GM12878 (cell line): Measurements from ENCODE around the gene NLGN4X. TPM values are rescaled to one million over a fixed set of nuclear protein-coding genes. Genes with fewer than 3 reads are reported as not detected.
A peak's percentile ranks its signal among the peaks of the same experiment; 100 is the strongest.

Experiments used
- ATAC-seq: fragments of 200-7000 bp; cut with Tn5 transposase; 3 replicates; pipeline ENCODE4 v1.9.1; 2020; ENCODE audit warnings: mild to moderate bottlenecking, moderate library complexity
- BruUV-seq: library from RNA; stranded (reverse); fragments of 400-500 nt; replicated peaks from 2 replicates; lab custom pipeline; 2021; lab: Mats Ljungman, UMichigan
- CTCF ChIA-PET: fragments of 300-600 bp; sonication (Branson Sonifier 250); formaldehyde crosslinking; extraction: SDS; loops from one replicate; lab custom pipeline; 2021; ENCODE audit warnings: inconsistent platforms; lab: Yijun Ruan, JAX
- POLR2A ChIA-PET: fragments of 350-600 bp; formaldehyde crosslinking; extraction: SDS; loops from one replicate; lab custom pipeline; 2021; ENCODE audit warnings: inconsistent platforms; lab: Charles Lee
- RAD21 ChIA-PET: fragments of 300-600 bp; sonication (Branson Sonifier 250); formaldehyde crosslinking; loops from one replicate; lab custom pipeline; 2023; ENCODE audit warnings: antibody characterized with exemption; ENCODE audit not compliant: unreplicated experiment; lab: Charles Lee
- SMC1A ChIA-PET: fragments of 300-600 bp; sonication (Branson Sonifier 250); formaldehyde crosslinking; loops from one replicate; lab custom pipeline; 2023; ENCODE audit not compliant: unreplicated experiment, uncharacterized antibody; lab: Charles Lee
- DNase-seq: peaks from one replicate; pipeline ENCODE4 v3.0.0-alpha.2; 2011; ENCODE audit warnings: low read depth, low spot score
- FAIRE-seq: peaks from 3 replicates; lab custom pipeline; 2011; peaks lifted over from hg19 to GRCh38; lab: Jason Lieb, UNC
- H2AFZ ChIP-seq: 2 replicates; pipeline ENCODE4 v1.6.0; 2011; ENCODE audit warnings: low read depth, low read length, control low read depth; ENCODE audit not compliant: control insufficient read depth
- H3K27ac ChIP-seq: 2 replicates; pipeline ENCODE4 v1.5.1; 2011; ENCODE audit warnings: control low read depth; ENCODE audit not compliant: control insufficient read depth, insufficient read depth
- H3K27me3 ChIP-seq, 2 experiments: replicated peaks in 1 of 2; 2 replicates each; pipeline versions ENCODE4 v1.6.0 to v1.6.1; 2011; ENCODE audit warnings: low read length in 1 of 2; ENCODE audit not compliant: control insufficient read depth in 2 of 2, insufficient read depth in 2 of 2
- H3K36me3 ChIP-seq, 2 experiments: 2 replicates each; pipeline ENCODE4 v1.5.1; 2011; ENCODE audit warnings: low read length in 1 of 2; ENCODE audit not compliant: control insufficient read depth in 2 of 2, insufficient read depth in 2 of 2
- H3K4me1 ChIP-seq: 2 replicates; pipeline ENCODE4 v1.6.1; 2011; ENCODE audit warnings: mild to moderate bottlenecking, low read length, moderate library complexity, mixed read lengths; ENCODE audit not compliant: control insufficient read depth, insufficient read depth
- H3K4me2 ChIP-seq: 2 replicates; pipeline ENCODE4 v1.6.0; 2011; ENCODE audit warnings: control low read depth; ENCODE audit not compliant: control insufficient read depth, insufficient read depth
- H3K4me3 ChIP-seq: fragments of 200-600 bp; sonication (generic); 2 replicates; pipeline ENCODE4 v1.5.1; 2016
- H3K79me2 ChIP-seq: 2 replicates; pipeline ENCODE4 v1.6.0; 2011; ENCODE audit warnings: low read length; ENCODE audit not compliant: control insufficient read depth, insufficient read depth
- H3K9ac ChIP-seq: 2 replicates; pipeline ENCODE4 v1.8.0; 2011; ENCODE audit warnings: low read length, control low read depth, mixed read lengths; ENCODE audit not compliant: control insufficient read depth, insufficient read depth
- H3K9me3 ChIP-seq: replicated peaks from 3 replicates; pipeline ENCODE4 v1.5.1; 2011; ENCODE audit warnings: mild to moderate bottlenecking, low read length; ENCODE audit not compliant: control insufficient read depth, insufficient read depth
- H4K20me1 ChIP-seq: 2 replicates; pipeline ENCODE4 v1.6.0; 2011; ENCODE audit not compliant: control insufficient read depth, insufficient read depth
- CBX5 ChIP-seq: sonication (generic); IDR thresholded peaks from 2 replicates; pipeline ENCODE4 v1.6.1; 2016; ENCODE audit warnings: low read depth, moderate library complexity, mild to moderate bottlenecking, inconsistent platforms
- NBN ChIP-seq: fragments of 450-650 bp; IDR thresholded peaks from 2 replicates; pipeline ENCODE4 v1.6.1; 2016
- RAD21 ChIP-seq: IDR thresholded peaks from 2 replicates; pipeline ENCODE4 v1.6.1; 2011; ENCODE audit warnings: mild to moderate bottlenecking, low read depth, low read length, moderate library complexity; ENCODE audit not compliant: insufficient read depth
- RB1 ChIP-seq: fragments of 450-650 bp; formaldehyde crosslinking; IDR thresholded peaks from 2 replicates; pipeline ENCODE4 v1.6.1; 2017; ENCODE audit warnings: mild to moderate bottlenecking, borderline replicate concordance
- SP1 ChIP-seq: IDR thresholded peaks from one replicate; pipeline ENCODE4 v1.6.1; 2011; ENCODE audit warnings: low read depth, low read length
- YBX1 ChIP-seq: fragments of 450-650 bp; IDR thresholded peaks from 2 replicates; pipeline ENCODE4 v1.6.1; 2016; ENCODE audit warnings: antibody characterized with exemption
- WGBS: methylation state at CpG from one replicate; pipeline ENCODE4 v1.1.6; 2016; ENCODE audit warnings: low lambda C conversion rate; ENCODE audit not compliant: insufficient replicate concordance, insufficient coverage; ENCODE audit errors: missing lambda C conversion rate; 5-methylcytosine and 5-hydroxymethylcytosine counted together
- in situ Hi-C: fragments of 300-500 bp; cut with MboI; formaldehyde crosslinking; loops from 9 replicates; pipeline ENCODE4 v1.14.3; 2018; ENCODE audit warnings: mixed read lengths
- intact Hi-C: fragments of 100-400 bp; cut with micrococcal nuclease; formaldehyde crosslinking; loops from one replicate; pipeline ENCODE4 v1.14.2; 2022; ENCODE audit not compliant: unreplicated experiment
- polyA plus RNA-seq, 11 experiments: library from polyadenylated mRNA; depleted of rRNA in 4 of 11; unstranded in 6 of 11; stranded (reverse) in 5 of 11; fragments of >200 nt; fragmentation: Nextera tagmentation in 4 of 11; fragmentation: Illumina TruSeq in 1 of 11; extraction: Ambion mirVana in 4 of 11; extraction: Trizol in 1 of 11; gene quantifications; 1 replicate in 1 of 11; 2 replicates in 10 of 11; pipeline versions ENCODE4 v1.2.1 to v1.2.3, GENCODE V29; 2011 to 2016; ENCODE audit warnings: inconsistent platforms in 2 of 11, missing spikeins in 2 of 11, low read depth in 1 of 11
- total RNA-seq, 4 experiments: library from RNA; depleted of rRNA in 3 of 4; stranded (reverse); fragments of >200 nt in 3 of 4; fragmentation: Illumina TruSeq in 1 of 4; extraction: Trizol in 1 of 4; gene quantifications; 2 replicates each; pipeline versions ENCODE4 v1.2.1 to v1.2.3, GENCODE V29; 2013 to 2021
- TF ChIP-seq, protein P1 (sequence below): fragments of 150-350 bp; IDR thresholded peaks from 2 replicates; pipeline ENCODE4 v1.6.1; 2016; ENCODE audit warnings: low read depth, low read length
- TF ChIP-seq, protein P2 (sequence below): fragments of 450-650 bp; IDR thresholded peaks from 2 replicates; pipeline ENCODE4 v1.6.1; 2017; ENCODE audit warnings: mild to moderate bottlenecking, low read depth, inconsistent platforms; ENCODE audit not compliant: poor library complexity, severe bottlenecking
- TF ChIP-seq, protein P3 (sequence below): IDR thresholded peaks from 2 replicates; pipeline ENCODE4 v1.6.1; 2011; ENCODE audit warnings: mild to moderate bottlenecking, low read depth, low read length, moderate library complexity; ENCODE audit not compliant: insufficient replicate concordance
- TF ChIP-seq, protein P4 (sequence below): IDR thresholded peaks from 2 replicates; pipeline ENCODE4 v1.6.1; 2012; ENCODE audit warnings: low read depth, low read length, improper control_type of control experiment

The NLGN4X gene
- total and polyA plus RNA-seq, 10 of the 15 experiments (the other 5 are each of a cell fraction or from before 2014, with no cell fraction given): 0.02 to 1.5 (median 0.09) TPM; not detected in 2

DNA sequence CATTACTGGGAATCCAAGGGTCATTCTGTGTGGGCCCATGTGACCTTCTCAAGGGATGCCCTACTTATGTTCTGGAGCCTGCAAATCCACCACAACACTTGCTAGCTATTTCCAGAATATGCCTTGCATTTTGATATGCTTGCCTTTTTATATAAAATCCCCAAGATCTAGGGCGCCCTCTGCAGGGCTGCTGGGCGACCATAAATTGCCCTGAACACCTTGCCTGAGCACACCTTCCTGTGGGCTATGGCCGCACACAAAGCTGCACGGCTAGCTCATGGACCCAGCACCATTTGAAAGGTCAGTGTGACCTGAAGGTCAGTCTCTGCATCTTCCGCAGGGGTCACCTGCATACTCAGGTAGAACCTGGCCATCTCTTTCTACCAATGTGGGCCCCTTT is 311.7 kb downstream of the NLGN4X start:
- H3K4me2 ChIP-seq: no peak overlapping the region
- FAIRE-seq: no peak
- no TSS peak for BruUV-seq
- TF ChIP-seq, protein P1, sequence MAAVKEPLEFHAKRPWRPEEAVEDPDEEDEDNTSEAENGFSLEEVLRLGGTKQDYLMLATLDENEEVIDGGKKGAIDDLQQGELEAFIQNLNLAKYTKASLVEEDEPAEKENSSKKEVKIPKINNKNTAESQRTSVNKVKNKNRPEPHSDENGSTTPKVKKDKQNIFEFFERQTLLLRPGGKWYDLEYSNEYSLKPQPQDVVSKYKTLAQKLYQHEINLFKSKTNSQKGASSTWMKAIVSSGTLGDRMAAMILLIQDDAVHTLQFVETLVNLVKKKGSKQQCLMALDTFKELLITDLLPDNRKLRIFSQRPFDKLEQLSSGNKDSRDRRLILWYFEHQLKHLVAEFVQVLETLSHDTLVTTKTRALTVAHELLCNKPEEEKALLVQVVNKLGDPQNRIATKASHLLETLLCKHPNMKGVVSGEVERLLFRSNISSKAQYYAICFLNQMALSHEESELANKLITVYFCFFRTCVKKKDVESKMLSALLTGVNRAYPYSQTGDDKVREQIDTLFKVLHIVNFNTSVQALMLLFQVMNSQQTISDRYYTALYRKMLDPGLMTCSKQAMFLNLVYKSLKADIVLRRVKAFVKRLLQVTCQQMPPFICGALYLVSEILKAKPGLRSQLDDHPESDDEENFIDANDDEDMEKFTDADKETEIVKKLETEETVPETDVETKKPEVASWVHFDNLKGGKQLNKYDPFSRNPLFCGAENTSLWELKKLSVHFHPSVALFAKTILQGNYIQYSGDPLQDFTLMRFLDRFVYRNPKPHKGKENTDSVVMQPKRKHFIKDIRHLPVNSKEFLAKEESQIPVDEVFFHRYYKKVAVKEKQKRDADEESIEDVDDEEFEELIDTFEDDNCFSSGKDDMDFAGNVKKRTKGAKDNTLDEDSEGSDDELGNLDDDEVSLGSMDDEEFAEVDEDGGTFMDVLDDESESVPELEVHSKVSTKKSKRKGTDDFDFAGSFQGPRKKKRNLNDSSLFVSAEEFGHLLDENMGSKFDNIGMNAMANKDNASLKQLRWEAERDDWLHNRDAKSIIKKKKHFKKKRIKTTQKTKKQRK: no peak
- TF ChIP-seq RAD21: peak; percentile 45
- no peak overlapping the region for H2AFZ ChIP-seq
- in situ Hi-C loops (no loop called here), intact Hi-C loops (no loop called here)
- no peaks in the 10 kb centered on the region for H3K79me2 ChIP-seq
- no peaks in the 10 kb centered on the region for H3K9me3 ChIP-seq
- POLR2A ChIA-PET: no interaction called here
- RAD21 ChIA-PET: no interaction called here
- no peak for ATAC-seq
- no peaks in the 10 kb centered on the region for H3K27me3 ChIP-seq
- H3K4me1 ChIP-seq: no peaks in the 10 kb centered on the region
- SMC1A ChIA-PET: no interaction called here
- CTCF ChIA-PET: interaction anchor here (2.1 kb wide), 1 partner anchor 18 kb away, joined by 5 read pairs; no protein-coding TSS in a partner anchor
- no peak overlapping the region for H3K4me3 ChIP-seq
- H3K9ac ChIP-seq: no peak overlapping the region
- DNase-seq: no peak
- H4K20me1 ChIP-seq: no peaks in the 10 kb centered on the region
- no peak overlapping the region for H3K27ac ChIP-seq
- H3K36me3 ChIP-seq: no peaks in the 10 kb centered on the region
- WGBS: 39% methylated on average over 5 of the region's 5 CpGs

DNA sequence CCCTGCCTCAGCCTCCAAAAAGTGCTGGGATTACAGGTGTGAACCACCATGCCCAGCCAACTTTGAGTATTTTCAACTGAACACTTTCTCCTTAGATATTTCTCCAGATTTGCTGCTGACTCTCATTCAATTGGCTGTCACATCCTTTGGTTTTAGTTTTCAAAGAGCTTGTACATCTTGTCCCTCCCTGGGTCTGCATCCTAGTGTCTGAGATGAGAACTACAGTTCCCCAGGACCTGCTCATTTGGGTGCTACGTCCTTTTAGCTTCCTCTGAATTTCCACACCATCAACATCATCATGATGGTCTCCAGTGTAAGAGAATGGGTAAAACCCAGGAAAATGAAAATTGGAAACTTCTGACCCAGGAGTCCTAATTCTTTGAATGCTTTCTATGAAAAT is 312.9 kb downstream of the NLGN4X start:
- ChIA-PET RAD21 (no interaction called here), SMC1A (no interaction called here), CTCF (interaction anchor here (0.8 to 2.1 kb wide), 3 partner anchors 12 to 20 kb away, joined by 3 to 5 read pairs (median 3); no protein-coding TSS in a partner anchor), POLR2A (no interaction called here)
- WGBS: 0% methylated on average over 1 of the region's 1 CpG
- no peak for DNase-seq
- ATAC-seq: no peak
- Histone ChIP-seq H3K79me2 (no peaks in the 10 kb centered on the region), H3K4me3 (no peak overlapping the region), H3K4me1 (no peaks in the 10 kb centered on the region), H3K27ac (no peak overlapping the region), H2AFZ (no peak overlapping the region), H4K20me1 (no peaks in the 10 kb centered on the region), H3K36me3 (no peaks in the 10 kb centered on the region), H3K9me3 (no peaks in the 10 kb centered on the region), H3K27me3 (no peaks in the 10 kb centered on the region), H3K9ac (no peak overlapping the region), H3K4me2 (no peak overlapping the region)
- no TSS peak for BruUV-seq
- in situ Hi-C loops: no loop called here
- intact Hi-C loops: no loop called here
- FAIRE-seq: no peak
- TF ChIP-seq YBX1: no peak
- TF ChIP-seq, protein P2, sequence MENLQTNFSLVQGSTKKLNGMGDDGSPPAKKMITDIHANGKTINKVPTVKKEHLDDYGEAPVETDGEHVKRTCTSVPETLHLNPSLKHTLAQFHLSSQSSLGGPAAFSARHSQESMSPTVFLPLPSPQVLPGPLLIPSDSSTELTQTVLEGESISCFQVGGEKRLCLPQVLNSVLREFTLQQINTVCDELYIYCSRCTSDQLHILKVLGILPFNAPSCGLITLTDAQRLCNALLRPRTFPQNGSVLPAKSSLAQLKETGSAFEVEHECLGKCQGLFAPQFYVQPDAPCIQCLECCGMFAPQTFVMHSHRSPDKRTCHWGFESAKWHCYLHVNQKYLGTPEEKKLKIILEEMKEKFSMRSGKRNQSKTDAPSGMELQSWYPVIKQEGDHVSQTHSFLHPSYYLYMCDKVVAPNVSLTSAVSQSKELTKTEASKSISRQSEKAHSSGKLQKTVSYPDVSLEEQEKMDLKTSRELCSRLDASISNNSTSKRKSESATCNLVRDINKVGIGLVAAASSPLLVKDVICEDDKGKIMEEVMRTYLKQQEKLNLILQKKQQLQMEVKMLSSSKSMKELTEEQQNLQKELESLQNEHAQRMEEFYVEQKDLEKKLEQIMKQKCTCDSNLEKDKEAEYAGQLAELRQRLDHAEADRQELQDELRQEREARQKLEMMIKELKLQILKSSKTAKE: no peak
- TF ChIP-seq NBN: no peak
- TF ChIP-seq CBX5: no peak
- no peak for TF ChIP-seq RB1
- TF ChIP-seq, protein P3, sequence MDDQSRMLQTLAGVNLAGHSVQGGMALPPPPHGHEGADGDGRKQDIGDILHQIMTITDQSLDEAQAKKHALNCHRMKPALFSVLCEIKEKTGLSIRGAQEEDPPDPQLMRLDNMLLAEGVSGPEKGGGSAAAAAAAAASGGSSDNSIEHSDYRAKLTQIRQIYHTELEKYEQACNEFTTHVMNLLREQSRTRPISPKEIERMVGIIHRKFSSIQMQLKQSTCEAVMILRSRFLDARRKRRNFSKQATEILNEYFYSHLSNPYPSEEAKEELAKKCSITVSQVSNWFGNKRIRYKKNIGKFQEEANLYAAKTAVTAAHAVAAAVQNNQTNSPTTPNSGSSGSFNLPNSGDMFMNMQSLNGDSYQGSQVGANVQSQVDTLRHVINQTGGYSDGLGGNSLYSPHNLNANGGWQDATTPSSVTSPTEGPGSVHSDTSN: no peak
- TF ChIP-seq, protein P4, sequence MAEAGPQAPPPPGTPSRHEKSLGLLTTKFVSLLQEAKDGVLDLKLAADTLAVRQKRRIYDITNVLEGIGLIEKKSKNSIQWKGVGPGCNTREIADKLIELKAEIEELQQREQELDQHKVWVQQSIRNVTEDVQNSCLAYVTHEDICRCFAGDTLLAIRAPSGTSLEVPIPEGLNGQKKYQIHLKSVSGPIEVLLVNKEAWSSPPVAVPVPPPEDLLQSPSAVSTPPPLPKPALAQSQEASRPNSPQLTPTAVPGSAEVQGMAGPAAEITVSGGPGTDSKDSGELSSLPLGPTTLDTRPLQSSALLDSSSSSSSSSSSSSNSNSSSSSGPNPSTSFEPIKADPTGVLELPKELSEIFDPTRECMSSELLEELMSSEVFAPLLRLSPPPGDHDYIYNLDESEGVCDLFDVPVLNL: no peak
- TF ChIP-seq SP1: no peak
